Measurements from ENCODE around the gene SUSD2. TPM values are rescaled to one million over a fixed set of nuclear protein-coding genes. Genes with fewer than 3 reads are reported as not detected.
"Not testable (repeated sequence)": the region's sequence is repeated elsewhere in the genome, so short reads cannot be mapped to it uniquely, and the experiment has no call there.

SUSD2 gene
- total RNA-seq, 1 experiment from 2014 or later: 0.05 TPM

- in situ Hi-C loops (cut with HindIII; ENCODE audit: low pct_unique_long_range_greater_than_20kb, low sequenced_read_pairs): no loop called here
- no peak for DNase-seq (ENCODE audit: low read depth, low spot score)
Measured at GRCh38 chr22:24201681-24202614, 20.7 kb downstream of the SUSD2 start.

DNA sequence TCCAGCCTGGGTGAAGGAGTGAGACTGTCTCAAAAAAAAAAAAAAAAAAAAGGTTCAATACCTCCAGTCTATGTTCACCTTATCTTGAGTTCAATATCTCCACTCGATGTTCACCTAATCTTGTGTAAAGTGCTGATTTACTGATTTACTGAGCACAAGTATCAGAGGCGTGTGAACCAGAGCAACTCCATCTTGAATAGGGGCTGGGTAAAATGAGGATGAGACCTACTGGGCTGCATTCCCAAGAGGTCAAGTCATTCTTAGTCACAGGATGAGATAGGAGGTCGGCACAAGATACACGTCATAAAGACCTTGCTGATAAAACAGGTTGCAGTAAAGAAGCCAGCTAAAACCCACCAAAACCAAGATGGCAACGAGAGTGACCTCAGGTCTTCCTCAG is 22.6 kb downstream of the SUSD2 start:
- in situ Hi-C loops (cut with HindIII; ENCODE audit: low pct_unique_long_range_greater_than_20kb, low sequenced_read_pairs); DNase-seq (ENCODE audit: low read depth, low spot score): not testable (repeated sequence)

DNA sequence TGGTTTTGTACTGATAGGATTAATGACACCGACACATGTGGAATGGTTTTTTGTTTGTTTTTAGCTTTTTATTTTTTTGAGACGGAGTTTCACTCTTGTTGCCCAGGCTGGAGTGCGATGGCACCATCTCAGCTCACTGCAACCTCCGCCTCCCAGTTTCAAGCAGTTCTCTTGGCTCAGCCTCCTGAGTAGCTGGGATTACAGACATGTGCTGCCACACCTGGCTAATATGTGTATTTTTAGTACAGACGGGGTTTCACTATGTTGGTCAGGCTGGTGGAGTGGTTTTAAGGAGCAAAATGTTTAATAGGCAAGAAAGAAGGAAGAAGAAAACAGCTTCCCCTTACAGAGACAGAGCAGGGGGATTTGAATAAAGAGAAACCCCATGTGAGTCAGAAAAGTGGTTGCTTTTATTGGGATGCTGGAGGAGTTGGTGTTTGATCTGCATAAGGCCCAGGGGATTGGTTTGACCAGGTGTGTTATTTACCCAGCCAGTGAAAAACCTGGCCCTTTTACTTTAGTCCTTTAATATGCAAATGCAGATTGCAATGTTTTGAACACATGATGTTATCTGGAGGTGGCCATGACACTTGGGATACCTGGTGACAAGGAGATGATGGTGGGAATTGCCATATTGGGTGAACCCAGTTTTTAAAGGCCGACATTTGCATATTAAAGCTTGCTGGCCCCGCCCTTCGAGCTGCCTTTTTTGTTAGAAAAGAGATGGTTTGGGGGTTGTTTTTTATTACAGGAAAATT is 24.3 kb downstream of the SUSD2 start:
- DNase-seq (ENCODE audit: low read depth, low spot score): no peak
- in situ Hi-C loops (cut with HindIII; ENCODE audit: low pct_unique_long_range_greater_than_20kb, low sequenced_read_pairs): no loop called here

GRCh38 chr22:24206460-24207263 is 25.4 kb downstream of the SUSD2 start:
- in situ Hi-C loops (cut with HindIII; ENCODE audit: low pct_unique_long_range_greater_than_20kb, low sequenced_read_pairs); DNase-seq (ENCODE audit: low read depth, low spot score): not testable (repeated sequence)

DNA sequence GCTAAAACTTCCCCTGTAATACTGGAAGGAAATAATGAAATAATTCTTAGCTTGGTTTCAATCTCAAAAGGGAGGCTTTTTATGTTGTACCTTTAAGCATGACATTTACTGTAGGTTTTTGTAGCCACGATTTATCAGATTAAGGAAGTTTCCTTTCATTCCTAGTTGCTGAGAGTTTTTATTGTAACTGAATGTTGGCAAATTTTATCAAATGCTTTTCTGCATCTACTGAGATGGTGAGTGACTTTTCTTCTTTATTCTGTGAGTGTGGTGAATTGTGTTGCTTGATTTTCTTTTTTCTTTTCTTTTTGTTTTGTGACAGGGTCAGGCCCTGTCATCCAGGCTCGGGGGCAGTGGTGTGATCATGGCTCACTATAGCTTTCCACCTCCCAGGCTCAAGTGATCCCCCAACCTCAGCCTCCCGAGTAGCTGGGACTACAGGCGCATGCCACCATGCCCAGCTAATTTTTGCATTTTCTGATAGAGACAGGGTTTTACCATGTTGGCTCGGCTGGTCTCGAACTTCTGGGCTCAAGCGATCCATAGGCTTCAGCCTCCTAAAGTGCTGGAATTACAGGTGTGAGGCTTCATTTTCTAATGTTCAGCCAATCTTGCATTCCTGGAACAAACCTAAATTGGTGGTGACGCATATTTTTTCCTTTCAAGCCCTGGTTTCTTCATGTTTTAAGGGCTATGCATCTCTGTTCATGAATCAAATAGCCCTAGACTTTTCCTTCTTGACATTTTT is 26.2 kb downstream of the SUSD2 start:
- no peak for DNase-seq (ENCODE audit: low read depth, low spot score)
- in situ Hi-C loops (cut with HindIII; ENCODE audit: low pct_unique_long_range_greater_than_20kb, low sequenced_read_pairs): no loop called here

DNA sequence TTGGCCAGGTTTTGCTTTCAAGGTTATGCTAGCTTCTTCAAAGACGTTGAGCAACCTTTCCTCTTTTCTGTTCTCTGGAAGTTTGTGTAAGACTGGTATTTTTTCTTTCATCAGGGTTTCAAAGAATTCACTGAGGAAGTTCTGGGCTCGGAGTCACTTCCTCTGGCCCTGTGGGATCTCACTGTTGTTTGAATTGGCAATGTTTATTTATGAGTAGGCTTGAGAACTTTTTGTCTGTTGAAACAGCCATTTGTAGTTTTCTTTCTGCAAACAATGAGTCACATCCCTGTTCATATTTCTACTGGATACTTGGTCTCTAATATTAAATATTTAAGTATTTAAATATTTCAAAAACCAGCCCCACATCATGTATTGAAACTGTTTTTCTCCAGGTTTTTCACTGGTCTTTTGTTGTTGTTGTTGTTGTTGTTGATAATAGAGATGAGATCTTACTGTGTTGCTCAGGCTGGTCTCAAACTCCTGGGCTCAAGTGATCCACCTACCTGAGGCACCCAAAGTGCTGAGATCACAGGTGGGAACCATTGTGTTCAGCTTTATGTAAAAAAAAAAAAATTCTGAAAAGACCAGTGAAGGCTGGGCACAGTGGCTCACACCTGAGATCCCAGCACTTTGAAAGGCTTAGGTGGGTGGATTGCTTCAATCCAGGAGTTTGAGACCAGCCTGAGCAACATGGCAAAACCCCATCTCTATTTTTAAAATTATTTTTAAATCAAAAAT is 26.9 kb downstream of the SUSD2 start:
- DNase-seq (ENCODE audit: low read depth, low spot score): peak; percentile 62
- in situ Hi-C loops (cut with HindIII; ENCODE audit: low pct_unique_long_range_greater_than_20kb, low sequenced_read_pairs): no loop called here

DNA sequence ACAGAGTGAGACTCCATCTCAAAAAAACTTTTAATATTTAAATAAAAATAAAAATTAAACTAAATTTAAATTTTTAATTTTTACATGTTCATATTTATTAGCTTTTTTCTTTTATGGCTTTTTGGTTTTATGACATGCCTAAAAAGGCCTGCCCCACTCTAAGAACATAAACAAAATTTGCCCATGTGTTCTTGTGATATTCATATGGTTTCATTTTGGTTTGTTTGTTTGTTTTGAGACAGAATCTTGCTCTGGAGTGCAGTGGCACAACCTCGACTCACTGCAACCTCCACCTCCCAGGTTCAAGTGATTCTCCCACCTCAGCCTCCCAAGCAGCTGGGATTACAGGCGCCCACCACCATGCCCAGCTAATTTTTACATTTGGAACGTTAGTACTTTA is 27.7 kb downstream of the SUSD2 start:
- in situ Hi-C loops (cut with HindIII; ENCODE audit: low pct_unique_long_range_greater_than_20kb, low sequenced_read_pairs): no loop called here
- no peak for DNase-seq (ENCODE audit: low read depth, low spot score)

DNA sequence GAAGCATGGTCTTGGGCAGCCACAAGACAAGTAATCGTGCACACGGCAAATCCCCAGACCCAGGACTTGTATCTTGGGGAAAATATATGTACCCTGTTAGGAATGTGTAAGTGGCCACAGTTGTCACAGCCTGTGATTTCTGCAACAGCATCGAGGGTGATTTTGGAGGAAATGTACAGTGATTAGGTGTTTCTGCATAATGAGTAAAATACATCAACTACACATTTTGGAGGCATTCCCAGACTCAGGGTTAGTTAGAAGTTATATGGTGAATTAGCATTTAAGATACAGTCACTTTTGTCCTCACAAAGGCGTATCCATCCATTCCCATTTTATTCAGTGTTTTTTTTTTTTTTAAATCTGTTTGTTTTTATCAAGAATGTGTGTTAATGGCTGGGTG is 28.4 kb downstream of the SUSD2 start:
- in situ Hi-C loops (cut with HindIII; ENCODE audit: low pct_unique_long_range_greater_than_20kb, low sequenced_read_pairs): no loop called here

GRCh38 chr22:24210409-24210808 is 29.1 kb downstream of the SUSD2 start:
- in situ Hi-C loops (cut with HindIII; ENCODE audit: low pct_unique_long_range_greater_than_20kb, low sequenced_read_pairs); DNase-seq (ENCODE audit: low read depth, low spot score): not testable (repeated sequence)

More for the DNA sequence above, 28.4 kb downstream of the SUSD2 start:
- DNase-seq (ENCODE audit: low read depth, low spot score): no peak

- not testable (repeated sequence) for DNase-seq (ENCODE audit: low read depth, low spot score)
Measured at GRCh38 chr22:24211716-24212115, 30.4 kb downstream of the SUSD2 start.

DNA sequence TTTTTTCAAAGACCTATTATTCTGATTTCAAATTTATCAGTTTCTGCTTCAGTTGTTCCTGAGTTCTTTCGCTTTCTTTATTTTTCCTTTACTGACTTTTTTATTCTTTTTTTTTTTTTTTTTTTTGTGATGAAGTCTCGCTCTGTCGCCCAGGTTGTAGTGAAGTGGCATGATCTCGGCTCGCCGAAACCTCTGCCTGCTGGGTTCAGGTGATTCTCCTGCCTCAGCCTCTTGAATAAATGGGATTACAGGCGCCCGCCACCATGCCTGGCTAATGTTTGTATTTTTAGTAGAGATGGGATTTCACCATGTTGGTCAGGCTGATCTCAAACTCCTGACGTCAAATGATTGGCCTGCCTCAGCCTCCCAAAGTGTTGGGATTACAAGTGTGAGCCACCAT is 31.8 kb downstream of the SUSD2 start:
- DNase-seq (ENCODE audit: low read depth, low spot score); in situ Hi-C loops (cut with HindIII; ENCODE audit: low pct_unique_long_range_greater_than_20kb, low sequenced_read_pairs): not testable (repeated sequence)

More at GRCh38 chr22:24211716-24212115, 30.4 kb downstream of the SUSD2 start:
- in situ Hi-C loops (cut with HindIII; ENCODE audit: low pct_unique_long_range_greater_than_20kb, low sequenced_read_pairs): not testable (repeated sequence)

DNA sequence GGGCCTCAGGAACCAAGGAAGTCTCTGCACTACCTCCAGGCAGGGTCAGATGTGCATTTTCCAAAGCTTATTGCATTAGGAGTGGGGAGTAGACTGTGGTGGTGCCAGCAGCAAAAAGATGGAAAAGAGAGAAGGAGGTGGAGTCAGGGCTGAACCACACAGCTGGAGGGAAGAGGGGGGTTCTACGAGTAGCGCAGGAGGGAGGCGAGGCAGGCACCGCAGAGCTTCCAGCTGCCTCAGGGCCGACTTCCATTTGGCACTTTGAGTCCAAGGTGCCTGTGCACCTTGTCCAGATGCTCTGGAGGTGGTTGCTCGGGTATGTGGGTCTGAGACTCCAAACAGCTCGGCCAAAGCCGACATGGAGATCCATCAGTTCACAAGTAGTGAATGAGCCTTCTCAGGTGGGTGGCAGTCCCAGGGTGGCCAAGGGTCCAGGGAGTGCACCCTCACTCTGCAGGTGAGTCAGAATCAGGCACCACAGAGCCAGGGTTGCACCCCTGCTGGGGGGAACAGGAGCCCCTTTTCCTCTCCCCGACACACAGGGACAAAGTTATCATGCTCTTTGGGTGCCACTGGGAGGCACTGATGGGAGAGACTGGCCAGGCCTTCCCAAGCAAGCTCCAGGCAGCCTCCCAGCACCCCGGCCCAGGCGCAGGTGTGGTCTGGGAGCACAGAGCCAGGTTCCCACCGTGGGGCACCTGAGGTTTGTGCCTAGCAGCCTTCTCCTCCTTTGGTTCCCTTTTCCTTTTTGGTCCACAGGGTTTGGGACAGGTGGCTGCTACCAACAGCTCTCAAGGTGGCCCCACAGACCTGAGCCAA is 33.4 kb downstream of the SUSD2 start:
- in situ Hi-C loops (cut with HindIII; ENCODE audit: low pct_unique_long_range_greater_than_20kb, low sequenced_read_pairs): no loop called here
- no peak for DNase-seq (ENCODE audit: low read depth, low spot score)

GRCh38 chr22:24216541-24217209 is 35.4 kb downstream of the SUSD2 start:
- no peak for DNase-seq (ENCODE audit: low read depth, low spot score)
- in situ Hi-C loops (cut with HindIII; ENCODE audit: low pct_unique_long_range_greater_than_20kb, low sequenced_read_pairs): no loop called here

GRCh38 chr22:24217384-24217783 is 36.1 kb downstream of the SUSD2 start:
- in situ Hi-C loops (cut with HindIII; ENCODE audit: low pct_unique_long_range_greater_than_20kb, low sequenced_read_pairs): no loop called here
- no peak for DNase-seq (ENCODE audit: low read depth, low spot score)

GRCh38 chr22:24219750-24220149 is 38.5 kb downstream of the SUSD2 start:
- in situ Hi-C loops (cut with HindIII; ENCODE audit: low pct_unique_long_range_greater_than_20kb, low sequenced_read_pairs): no loop called here
- DNase-seq (ENCODE audit: low read depth, low spot score): no peak

Measured in SK-MEL-5 (cell line).